Measurements from ENCODE around the gene TRIM58.

Gene TRIM58

GRCh38 chr1:247923941-247924340 is 67.0 kb downstream of the TRIM58 start:
- no peak overlapping the region for H3K4me3 ChIP-seq (ENCODE audit: low read length)
- no peak for DNase-seq (ENCODE audit: low read depth)
- TF ChIP-seq CTCF (IDR thresholded peaks at IDR 0.05; ENCODE audit: insufficient read depth, low read depth, low read length, missing control alignments) = no peak

- H3K4me3 ChIP-seq (ENCODE audit: low read length) = no peak within 1 kb of the TSS
- no peak for DNase-seq (ENCODE audit: low read depth)
- no peak for TF ChIP-seq CTCF (IDR thresholded peaks at IDR 0.05; ENCODE audit: insufficient read depth, low read depth, low read length, missing control alignments)
Measured at GRCh38 chr1:247924868-247925267, 67.9 kb downstream of the TRIM58 start, which contains the start of gene OR2AJ1. Gene OR2AJ1, plus strand, starts transcription at chr1:247924889. Its CDS starts 8,880 bp downstream, at chr1:247933769.
